Measurements from ENCODE around the gene LATS2. TPM values are rescaled to one million over a fixed set of nuclear protein-coding genes. Genes with fewer than 3 reads are reported as not detected.

Gene LATS2
- total RNA-seq, 1 donor from 2014 or later = 49.0 TPM

DNA sequence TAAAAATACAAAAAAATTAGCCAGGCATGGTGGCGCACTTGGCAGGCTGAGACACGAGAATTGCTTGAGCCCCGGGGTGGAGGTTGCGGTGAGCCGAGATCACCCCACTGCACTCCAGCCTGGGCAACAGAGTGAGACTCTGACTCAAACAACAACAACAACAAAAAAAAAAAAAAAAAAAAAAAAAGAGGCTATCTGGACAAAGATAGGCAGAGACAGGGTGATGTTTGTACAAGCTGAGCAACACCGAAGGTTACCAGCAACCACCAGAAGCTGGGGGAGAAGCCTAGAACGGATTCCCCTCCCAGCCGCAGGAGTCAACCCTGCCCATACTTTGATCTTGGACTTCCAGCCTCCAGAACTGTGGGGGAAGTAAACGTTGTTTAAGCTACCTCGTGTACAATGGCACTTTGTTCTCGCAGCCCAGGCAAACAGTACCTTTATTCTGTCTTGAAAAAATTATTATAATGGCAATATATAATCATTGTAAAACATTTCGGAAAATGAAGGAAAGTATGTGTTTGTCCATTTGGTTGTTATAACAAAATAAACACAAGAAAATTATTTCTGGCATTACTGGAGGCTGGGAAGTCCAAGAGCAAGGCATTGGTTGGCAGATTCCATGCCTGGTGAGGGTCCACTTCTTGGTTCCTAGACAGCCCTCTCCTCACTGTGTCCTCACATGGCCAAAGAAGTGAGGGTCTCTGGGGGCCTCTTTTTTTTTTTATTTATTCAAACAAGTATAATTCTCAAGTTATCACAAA is 39.8 kb upstream of the LATS2 start:
- TF ChIP-seq, protein P1, sequence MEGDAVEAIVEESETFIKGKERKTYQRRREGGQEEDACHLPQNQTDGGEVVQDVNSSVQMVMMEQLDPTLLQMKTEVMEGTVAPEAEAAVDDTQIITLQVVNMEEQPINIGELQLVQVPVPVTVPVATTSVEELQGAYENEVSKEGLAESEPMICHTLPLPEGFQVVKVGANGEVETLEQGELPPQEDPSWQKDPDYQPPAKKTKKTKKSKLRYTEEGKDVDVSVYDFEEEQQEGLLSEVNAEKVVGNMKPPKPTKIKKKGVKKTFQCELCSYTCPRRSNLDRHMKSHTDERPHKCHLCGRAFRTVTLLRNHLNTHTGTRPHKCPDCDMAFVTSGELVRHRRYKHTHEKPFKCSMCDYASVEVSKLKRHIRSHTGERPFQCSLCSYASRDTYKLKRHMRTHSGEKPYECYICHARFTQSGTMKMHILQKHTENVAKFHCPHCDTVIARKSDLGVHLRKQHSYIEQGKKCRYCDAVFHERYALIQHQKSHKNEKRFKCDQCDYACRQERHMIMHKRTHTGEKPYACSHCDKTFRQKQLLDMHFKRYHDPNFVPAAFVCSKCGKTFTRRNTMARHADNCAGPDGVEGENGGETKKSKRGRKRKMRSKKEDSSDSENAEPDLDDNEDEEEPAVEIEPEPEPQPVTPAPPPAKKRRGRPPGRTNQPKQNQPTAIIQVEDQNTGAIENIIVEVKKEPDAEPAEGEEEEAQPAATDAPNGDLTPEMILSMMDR (IDR thresholded peaks at IDR 0.05) = no peak
- peak in 1 of 2 donors; percentile 7 for DNase-seq (ENCODE audit: low spot score in 2 of 2)
- intact Hi-C loops (cut with DNase I) = no loop called here

DNA sequence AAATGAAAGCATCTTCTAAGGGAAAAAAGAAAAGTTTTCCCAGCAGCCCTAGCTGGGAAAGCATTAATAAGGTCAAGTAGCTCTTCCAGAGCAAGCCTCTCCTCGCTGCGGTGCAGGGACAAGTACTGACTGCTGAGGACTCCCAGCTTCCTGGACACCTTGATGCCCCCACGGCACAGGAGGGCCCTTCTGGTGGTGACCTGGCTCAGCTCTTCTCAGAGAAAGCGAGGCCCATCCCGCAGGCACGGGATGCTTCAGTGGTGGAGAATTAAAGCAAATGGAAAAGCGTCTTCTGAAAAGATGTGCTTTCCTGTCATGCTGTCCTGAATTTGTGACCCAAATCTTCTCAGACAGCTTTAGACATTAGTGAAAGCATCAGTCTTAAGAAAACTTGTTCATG is 38.8 kb upstream of the LATS2 start:
- peak in 1 of 2 donors; percentile 53 for DNase-seq (ENCODE audit: low spot score in 2 of 2)
- H3K27ac ChIP-seq = no peak overlapping the region
- H3K4me3 ChIP-seq = no peak overlapping the region
- H3K9me3 ChIP-seq = no peaks in the 10 kb centered on the region
- intact Hi-C loops (cut with DNase I) = no loop called here
- TF ChIP-seq, protein P1 (IDR thresholded peaks at IDR 0.05) = no peak
- no peaks in the 10 kb centered on the region for H3K36me3 ChIP-seq
- no peaks in the 10 kb centered on the region for H3K4me1 ChIP-seq
- no peaks in the 10 kb centered on the region for H3K27me3 ChIP-seq

More for the DNA sequence above, 39.8 kb upstream of the LATS2 start:
- H3K9me3 ChIP-seq = no peaks in the 10 kb centered on the region
- H3K27ac ChIP-seq = no peak overlapping the region
- H3K4me1 ChIP-seq = no peaks in the 10 kb centered on the region
- no peaks in the 10 kb centered on the region for H3K27me3 ChIP-seq
- no peak overlapping the region for H3K4me3 ChIP-seq
- no peaks in the 10 kb centered on the region for H3K36me3 ChIP-seq

DNA sequence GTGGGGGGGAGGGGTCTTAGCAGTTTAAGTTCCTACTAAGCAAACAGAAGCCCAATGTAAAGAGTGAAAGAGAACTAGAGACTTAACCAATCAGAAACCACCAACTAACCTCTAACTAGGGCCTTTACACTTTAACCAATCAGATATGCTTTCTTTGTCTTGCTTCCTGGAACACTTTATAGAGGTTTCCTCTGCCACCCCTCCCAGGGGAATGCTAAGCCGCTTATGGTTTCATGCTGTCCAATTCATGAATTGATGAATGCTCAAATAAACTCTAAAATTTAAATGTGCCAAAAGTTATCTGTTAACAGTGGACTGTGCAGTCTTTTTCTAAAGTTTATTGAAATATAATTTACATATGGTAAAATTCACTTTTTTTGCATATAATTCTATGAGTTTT is 33.9 kb upstream of the LATS2 start:
- intact Hi-C loops (cut with DNase I) = no loop called here
- Histone ChIP-seq H3K36me3 (no peaks in the 10 kb centered on the region), H3K4me1 (no peaks in the 10 kb centered on the region), H3K4me3 (no peak overlapping the region), H3K27me3 (no peaks in the 10 kb centered on the region), H3K27ac (no peak overlapping the region), H3K9me3 (no peaks in the 10 kb centered on the region)
- TF ChIP-seq, protein P1 (IDR thresholded peaks at IDR 0.05) = no peak
- DNase-seq (ENCODE audit: low spot score in 2 of 2) = no peak

DNA sequence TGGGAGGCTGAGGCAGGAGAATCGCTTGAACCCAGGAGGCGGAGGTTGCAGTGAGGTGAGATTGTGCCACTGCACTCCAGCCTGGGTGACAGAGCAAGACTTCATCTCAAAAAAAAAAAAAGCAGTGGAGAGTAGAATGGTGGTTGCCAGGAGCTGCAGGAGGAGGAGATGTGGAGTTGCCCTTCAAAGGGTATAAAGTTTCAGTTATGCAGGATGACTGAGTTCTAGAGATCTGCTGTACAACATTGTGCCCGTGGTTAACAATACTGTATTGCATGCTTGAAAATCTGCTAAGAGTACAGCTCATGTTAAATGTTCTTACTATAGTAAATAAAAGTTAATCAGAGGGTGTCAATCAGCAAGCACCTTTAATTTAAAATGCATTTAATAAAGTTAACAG is 28.4 kb upstream of the LATS2 start:
- TF ChIP-seq, protein P1 (IDR thresholded peaks at IDR 0.05) = no peak
- H3K4me3 ChIP-seq = no peak overlapping the region
- no peak overlapping the region for H3K27ac ChIP-seq
- H3K36me3 ChIP-seq = no peaks in the 10 kb centered on the region
- intact Hi-C loops (cut with DNase I) = no loop called here
- no peaks in the 10 kb centered on the region for H3K4me1 ChIP-seq
- H3K27me3 ChIP-seq = no peaks in the 10 kb centered on the region
- DNase-seq (ENCODE audit: low spot score in 2 of 2) = no peak
- H3K9me3 ChIP-seq = no peaks in the 10 kb centered on the region

DNA sequence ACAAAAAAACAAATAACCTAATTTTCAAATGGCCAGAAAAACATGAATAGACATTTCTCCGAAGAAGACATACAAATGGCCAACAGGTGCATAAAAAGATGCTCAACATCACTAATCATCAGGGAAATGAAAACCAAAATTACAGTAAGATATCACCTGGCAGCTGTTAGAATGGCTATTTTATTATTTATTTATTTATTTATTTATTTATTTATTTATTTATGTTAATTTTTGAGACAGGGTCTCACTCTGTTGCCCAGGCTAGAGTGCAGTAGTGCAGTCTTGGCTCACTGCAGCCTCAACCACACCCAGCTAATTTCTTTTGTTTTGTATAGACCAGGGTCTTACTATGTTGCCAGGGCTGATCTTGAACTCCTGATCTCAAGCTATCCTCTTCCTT is 27.1 kb upstream of the LATS2 start:
- Histone ChIP-seq H3K27me3 (no peaks in the 10 kb centered on the region), H3K36me3 (no peaks in the 10 kb centered on the region), H3K4me3 (no peak overlapping the region), H3K4me1 (no peaks in the 10 kb centered on the region), H3K9me3 (no peaks in the 10 kb centered on the region), H3K27ac (no peak overlapping the region)
- intact Hi-C loops (cut with DNase I) = no loop called here
- DNase-seq (ENCODE audit: low spot score in 2 of 2) = peak in 1 of 2 donors; percentile 30
- TF ChIP-seq, protein P1 (IDR thresholded peaks at IDR 0.05) = no peak

All from ascending aorta (tissue), 2 donors.